ENCODE results near the gene TLE7. TPM values are rescaled to one million over a fixed set of nuclear protein-coding genes. Genes with fewer than 3 reads are reported as not detected.

The TLE7 gene
- total RNA-seq, 1 donor from 2014 or later = not detected

- Mint-ChIP-seq H3K9me3 (ENCODE audit: low read depth) (no peaks in the 10 kb centered on the region), H3K27me3 (no peaks in the 10 kb centered on the region), H3K36me3 (ENCODE audit: insufficient read depth) (no peaks in the 10 kb centered on the region), H3K27ac (peak overlapping the region; percentile 12), H3K4me1 (ENCODE audit: low read depth) (no peaks in the 10 kb centered on the region), H3K4me3 (ENCODE audit: low read depth) (no peak overlapping the region)
- no peak for TF ChIP-seq CTCF (IDR thresholded peaks at IDR 0.05; ENCODE audit: unreplicated experiment)
- no peak for DNase-seq (ENCODE audit: low spot score, unreplicated experiment)
These were observed 45.3 kb downstream of the TLE7 start for GRCh38 chr16:71396594-71396993.

GRCh38 chr16:71389330-71389729 is 52.5 kb downstream of the TLE7 start:
- Mint-ChIP-seq H3K4me3 (ENCODE audit: low read depth) (no peak overlapping the region), H3K4me1 (ENCODE audit: low read depth) (peaks cover 9% of the 10 kb centered on the region), H3K9me3 (ENCODE audit: low read depth) (no peaks in the 10 kb centered on the region), H3K27ac (no peak overlapping the region), H3K36me3 (ENCODE audit: insufficient read depth) (no peaks in the 10 kb centered on the region), H3K27me3 (peaks cover 7% of the 10 kb centered on the region)
- no peak for TF ChIP-seq CTCF (IDR thresholded peaks at IDR 0.05; ENCODE audit: unreplicated experiment)
- DNase-seq (ENCODE audit: low spot score, unreplicated experiment) = no peak

GRCh38 chr16:71387045-71387871 is 54.6 kb downstream of the TLE7 start:
- H3K4me1 Mint-ChIP-seq (ENCODE audit: low read depth) = peaks cover 9% of the 10 kb centered on the region
- peak overlapping the region; percentile 65 for H3K27ac Mint-ChIP-seq

GRCh38 chr16:71384073-71384724 is 57.7 kb downstream of the TLE7 start:
- Mint-ChIP-seq H3K36me3 (ENCODE audit: insufficient read depth) (no peaks in the 10 kb centered on the region), H3K4me1 (ENCODE audit: low read depth) (peaks cover 9% of the 10 kb centered on the region), H3K27ac (no peak overlapping the region), H3K9me3 (ENCODE audit: low read depth) (no peaks in the 10 kb centered on the region), H3K4me3 (ENCODE audit: low read depth) (no peak overlapping the region), H3K27me3 (peaks cover 25% of the 10 kb centered on the region)
- DNase-seq (ENCODE audit: low spot score, unreplicated experiment) = no peak
- no peak for TF ChIP-seq CTCF (IDR thresholded peaks at IDR 0.05; ENCODE audit: unreplicated experiment)

More at GRCh38 chr16:71387045-71387871, 54.6 kb downstream of the TLE7 start:
- Mint-ChIP-seq H3K36me3 (ENCODE audit: insufficient read depth) (no peaks in the 10 kb centered on the region), H3K9me3 (ENCODE audit: low read depth) (no peaks in the 10 kb centered on the region), H3K4me3 (ENCODE audit: low read depth) (peak overlapping the region; percentile 2), H3K27me3 (peaks cover 15% of the 10 kb centered on the region)
- no peak for TF ChIP-seq CTCF (IDR thresholded peaks at IDR 0.05; ENCODE audit: unreplicated experiment)
- no peak for DNase-seq (ENCODE audit: low spot score, unreplicated experiment)

- H3K4me3 Mint-ChIP-seq (ENCODE audit: low read depth) = no peak overlapping the region
- peaks cover 25% of the 10 kb centered on the region for H3K27me3 Mint-ChIP-seq
- TF ChIP-seq CTCF (IDR thresholded peaks at IDR 0.05; ENCODE audit: unreplicated experiment) = no peak
- no peak for DNase-seq (ENCODE audit: low spot score, unreplicated experiment)
- no peaks in the 10 kb centered on the region for H3K36me3 Mint-ChIP-seq (ENCODE audit: insufficient read depth)
- H3K4me1 Mint-ChIP-seq (ENCODE audit: low read depth) = peaks cover 9% of the 10 kb centered on the region
- H3K9me3 Mint-ChIP-seq (ENCODE audit: low read depth) = no peaks in the 10 kb centered on the region
- H3K27ac Mint-ChIP-seq = no peak overlapping the region
These were observed 58.6 kb downstream of the TLE7 start for GRCh38 chr16:71383054-71383773.

Measured in progenitor cell of endocrine pancreas (in vitro differentiated cells).